HEK293 (cell line): Measurements from ENCODE around the gene PPP2CA.

ENCODE experiments used
- KLF16 ChIP-seq: fragments of 450-650 bp; formaldehyde crosslinking; IDR thresholded peaks from 2 replicates; pipeline ENCODE4 v1.5.1; 2017; ENCODE audit warnings: missing biosample characterization, missing genetic modification characterization
- MEIS1 ChIP-seq: sonication (generic); formaldehyde crosslinking; IDR thresholded peaks from 2 replicates; pipeline ENCODE4 v1.8.1; 2022; ENCODE audit warnings: missing genetic modification reagents, mild to moderate bottlenecking, borderline replicate concordance
- REPIN1 ChIP-seq: fragments of 450-650 bp; formaldehyde crosslinking; IDR thresholded peaks from 2 replicates; pipeline ENCODE4 v1.5.1; 2017; ENCODE audit warnings: missing biosample characterization, missing genetic modification characterization, low read depth
- ZBTB1 ChIP-seq: fragments of 450-650 bp; formaldehyde crosslinking; IDR thresholded peaks from 2 replicates; pipeline ENCODE4 v1.5.1; 2016; ENCODE audit warnings: missing biosample characterization, missing genetic modification characterization
- ZNF223 ChIP-seq: fragments of 450-650 bp; formaldehyde crosslinking; IDR thresholded peaks from 2 replicates; pipeline ENCODE4 v1.5.1; 2016; ENCODE audit warnings: missing biosample characterization, missing genetic modification characterization
- ZNF776 ChIP-seq: fragments of 450-650 bp; formaldehyde crosslinking; IDR thresholded peaks from 2 replicates; pipeline ENCODE4 v1.5.0; 2017; ENCODE audit warnings: missing biosample characterization, missing genetic modification characterization, borderline replicate concordance
- ZNF792 ChIP-seq: fragments of 450-650 bp; formaldehyde crosslinking; IDR thresholded peaks from 2 replicates; pipeline ENCODE4 v1.5.1; 2016; ENCODE audit warnings: missing biosample characterization, missing genetic modification characterization
- TF ChIP-seq, protein P1 (sequence below): fragments of 450-650 bp; formaldehyde crosslinking; IDR thresholded peaks from 2 replicates; pipeline ENCODE4 v1.5.1; 2016; ENCODE audit warnings: missing biosample characterization, missing genetic modification characterization
- TF ChIP-seq, protein P2 (sequence below): IDR thresholded peaks from 2 replicates; pipeline ENCODE4 v1.6.1; 2011; ENCODE audit warnings: mild to moderate bottlenecking, low read depth, low read length, borderline replicate concordance

DNA sequence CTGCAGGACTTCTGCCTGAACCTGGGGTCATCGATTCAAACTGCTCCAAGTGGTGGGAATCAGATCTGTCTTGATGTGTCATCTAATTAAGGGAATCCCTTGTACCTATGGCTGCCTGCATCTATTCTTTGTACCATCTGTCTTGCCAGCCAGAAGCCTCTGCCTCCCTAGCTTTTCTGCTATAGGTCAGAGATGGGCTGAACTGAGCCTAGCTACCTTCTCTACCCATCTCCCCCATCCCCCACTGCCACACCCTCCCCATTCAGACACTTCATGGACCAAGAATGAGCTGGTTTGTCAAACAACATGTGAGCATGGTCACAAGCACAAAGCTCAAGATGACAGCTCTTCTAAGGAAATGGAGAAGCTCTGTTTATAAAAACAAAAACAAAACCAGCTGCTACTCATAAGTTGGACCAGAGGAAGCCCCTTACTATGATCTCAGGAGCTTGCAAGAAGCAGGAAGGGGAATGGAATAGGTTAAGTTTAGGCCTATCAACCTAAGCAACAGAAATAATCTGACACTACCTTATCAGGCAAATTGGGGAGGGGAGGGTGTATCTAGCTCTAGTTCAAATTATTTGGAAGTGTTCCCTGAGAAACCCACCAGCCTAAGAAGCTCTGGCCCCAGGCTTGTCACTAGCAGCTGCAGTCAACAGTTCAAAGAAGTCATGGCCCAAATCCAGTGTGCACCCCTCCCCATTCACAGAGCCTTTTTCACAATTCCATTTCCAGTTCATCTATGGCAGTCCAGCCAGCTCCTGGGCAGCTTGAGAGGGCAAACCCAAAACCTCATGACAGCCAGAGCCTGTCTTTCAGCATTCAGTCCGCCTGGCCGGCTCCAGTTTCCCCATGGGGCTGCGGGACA lies 79.0 kb downstream of the PPP2CA start:
- TF ChIP-seq REPIN1 (tag by site-specific recombination) (no peak), MEIS1 (CRISPR knock-in tag) (no peak), ZNF792 (tag by site-specific recombination) (no peak), ZNF223 (tag by site-specific recombination) (no peak), KLF16 (tag by site-specific recombination) (no peak), ZNF776 (no peak), ZBTB1 (tag by site-specific recombination) (no peak)
- TF ChIP-seq, protein P1, sequence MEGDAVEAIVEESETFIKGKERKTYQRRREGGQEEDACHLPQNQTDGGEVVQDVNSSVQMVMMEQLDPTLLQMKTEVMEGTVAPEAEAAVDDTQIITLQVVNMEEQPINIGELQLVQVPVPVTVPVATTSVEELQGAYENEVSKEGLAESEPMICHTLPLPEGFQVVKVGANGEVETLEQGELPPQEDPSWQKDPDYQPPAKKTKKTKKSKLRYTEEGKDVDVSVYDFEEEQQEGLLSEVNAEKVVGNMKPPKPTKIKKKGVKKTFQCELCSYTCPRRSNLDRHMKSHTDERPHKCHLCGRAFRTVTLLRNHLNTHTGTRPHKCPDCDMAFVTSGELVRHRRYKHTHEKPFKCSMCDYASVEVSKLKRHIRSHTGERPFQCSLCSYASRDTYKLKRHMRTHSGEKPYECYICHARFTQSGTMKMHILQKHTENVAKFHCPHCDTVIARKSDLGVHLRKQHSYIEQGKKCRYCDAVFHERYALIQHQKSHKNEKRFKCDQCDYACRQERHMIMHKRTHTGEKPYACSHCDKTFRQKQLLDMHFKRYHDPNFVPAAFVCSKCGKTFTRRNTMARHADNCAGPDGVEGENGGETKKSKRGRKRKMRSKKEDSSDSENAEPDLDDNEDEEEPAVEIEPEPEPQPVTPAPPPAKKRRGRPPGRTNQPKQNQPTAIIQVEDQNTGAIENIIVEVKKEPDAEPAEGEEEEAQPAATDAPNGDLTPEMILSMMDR (tag by site-specific recombination): no peak
- TF ChIP-seq, protein P2, sequence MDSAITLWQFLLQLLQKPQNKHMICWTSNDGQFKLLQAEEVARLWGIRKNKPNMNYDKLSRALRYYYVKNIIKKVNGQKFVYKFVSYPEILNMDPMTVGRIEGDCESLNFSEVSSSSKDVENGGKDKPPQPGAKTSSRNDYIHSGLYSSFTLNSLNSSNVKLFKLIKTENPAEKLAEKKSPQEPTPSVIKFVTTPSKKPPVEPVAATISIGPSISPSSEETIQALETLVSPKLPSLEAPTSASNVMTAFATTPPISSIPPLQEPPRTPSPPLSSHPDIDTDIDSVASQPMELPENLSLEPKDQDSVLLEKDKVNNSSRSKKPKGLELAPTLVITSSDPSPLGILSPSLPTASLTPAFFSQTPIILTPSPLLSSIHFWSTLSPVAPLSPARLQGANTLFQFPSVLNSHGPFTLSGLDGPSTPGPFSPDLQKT: no peak
